Activated naive CD8-positive, alpha-beta T cell (primary cell): ENCODE measurements around the gene PTPRZ1.

Experiments
- H3K27ac Mint-ChIP-seq: one replicate; pipeline ENCODE4 v1.8.0; 2021; ENCODE audit warnings: mixed read lengths
- H3K27me3 Mint-ChIP-seq: one replicate; pipeline ENCODE4 v1.8.0; 2021; ENCODE audit warnings: mixed read lengths
- H3K36me3 Mint-ChIP-seq: one replicate; pipeline ENCODE4 v1.8.0; 2021; ENCODE audit warnings: mixed read lengths
- H3K4me1 Mint-ChIP-seq: one replicate; pipeline ENCODE4 v1.8.0; 2021; ENCODE audit warnings: low read depth, mixed read lengths
- H3K4me3 Mint-ChIP-seq: one replicate; pipeline ENCODE4 v1.8.0; 2021; ENCODE audit warnings: mild to moderate bottlenecking, mixed read lengths
- H3K9me3 Mint-ChIP-seq: one replicate; pipeline ENCODE4 v1.8.0; 2021; ENCODE audit warnings: low read depth, mixed read lengths

Gene PTPRZ1

GRCh38 chr7:121876656-121877500, 3.9 kb downstream of the PTPRZ1 start:
- H3K27ac Mint-ChIP-seq: no peak overlapping the region
- no peaks in the 10 kb centered on the region for H3K9me3 Mint-ChIP-seq
- H3K4me3 Mint-ChIP-seq: no peak overlapping the region
- no peaks in the 10 kb centered on the region for H3K36me3 Mint-ChIP-seq
- H3K4me1 Mint-ChIP-seq: peaks cover 4% of the 10 kb centered on the region
- peaks cover 15% of the 10 kb centered on the region for H3K27me3 Mint-ChIP-seq

GRCh38 chr7:121878918-121879464, 6.0 kb downstream of the PTPRZ1 start:
- Mint-ChIP-seq H3K27ac (no peak overlapping the region), H3K36me3 (no peaks in the 10 kb centered on the region), H3K9me3 (peaks cover 3% of the 10 kb centered on the region), H3K4me3 (no peak overlapping the region), H3K27me3 (peaks cover 10% of the 10 kb centered on the region), H3K4me1 (no peaks in the 10 kb centered on the region)

GRCh38 chr7:121879544-121879943, 6.6 kb downstream of the PTPRZ1 start:
- H3K27ac Mint-ChIP-seq: no peak overlapping the region
- peaks cover 3% of the 10 kb centered on the region for H3K9me3 Mint-ChIP-seq
- peaks cover 10% of the 10 kb centered on the region for H3K27me3 Mint-ChIP-seq
- no peaks in the 10 kb centered on the region for H3K36me3 Mint-ChIP-seq
- H3K4me1 Mint-ChIP-seq: no peaks in the 10 kb centered on the region
- no peak overlapping the region for H3K4me3 Mint-ChIP-seq

- Mint-ChIP-seq H3K36me3 (no peaks in the 10 kb centered on the region), H3K27me3 (peaks cover 4% of the 10 kb centered on the region), H3K4me1 (no peaks in the 10 kb centered on the region), H3K27ac (no peak overlapping the region), H3K9me3 (peaks cover 3% of the 10 kb centered on the region), H3K4me3 (no peak overlapping the region)
Measured at GRCh38 chr7:121882731-121883130, 9.8 kb downstream of the PTPRZ1 start.

- Mint-ChIP-seq H3K4me1 (no peaks in the 10 kb centered on the region), H3K36me3 (no peaks in the 10 kb centered on the region), H3K27me3 (peaks cover 4% of the 10 kb centered on the region), H3K9me3 (peaks cover 3% of the 10 kb centered on the region), H3K27ac (no peak overlapping the region), H3K4me3 (no peak overlapping the region)
Measured at GRCh38 chr7:121885166-121885920, 12.4 kb downstream of the PTPRZ1 start.

GRCh38 chr7:121887634-121888033, 14.7 kb downstream of the PTPRZ1 start:
- Mint-ChIP-seq H3K9me3 (peaks cover 3% of the 10 kb centered on the region), H3K4me3 (no peak overlapping the region), H3K4me1 (no peaks in the 10 kb centered on the region), H3K27ac (no peak overlapping the region), H3K36me3 (no peaks in the 10 kb centered on the region), H3K27me3 (no peaks in the 10 kb centered on the region)

GRCh38 chr7:121890833-121891232, 17.9 kb downstream of the PTPRZ1 start:
- no peaks in the 10 kb centered on the region for H3K36me3 Mint-ChIP-seq
- H3K4me3 Mint-ChIP-seq: no peak overlapping the region
- no peaks in the 10 kb centered on the region for H3K9me3 Mint-ChIP-seq
- no peaks in the 10 kb centered on the region for H3K27me3 Mint-ChIP-seq
- H3K27ac Mint-ChIP-seq: no peak overlapping the region
- no peaks in the 10 kb centered on the region for H3K4me1 Mint-ChIP-seq

DNA sequence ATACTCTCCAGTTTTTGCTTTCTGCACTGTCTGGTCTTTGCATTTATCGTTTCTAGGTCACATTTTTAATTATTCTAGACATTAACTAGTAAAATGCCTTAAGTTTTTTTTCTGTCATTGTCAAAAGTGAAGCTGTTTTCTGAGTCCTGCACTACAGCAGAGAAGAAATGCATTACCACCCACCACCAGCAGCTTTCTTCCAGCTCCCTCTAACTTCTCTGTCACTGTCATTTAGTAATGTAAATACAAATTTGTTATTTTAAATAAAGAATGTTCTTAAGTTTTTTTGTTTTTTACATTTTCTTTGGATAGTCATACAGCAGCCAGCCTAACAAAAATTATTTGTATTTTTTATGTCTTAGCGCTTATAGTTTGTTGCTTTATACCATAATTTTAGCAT, 18.8 kb downstream of the PTPRZ1 start:
- Mint-ChIP-seq H3K36me3 (no peaks in the 10 kb centered on the region), H3K9me3 (no peaks in the 10 kb centered on the region), H3K27me3 (no peaks in the 10 kb centered on the region), H3K4me1 (no peaks in the 10 kb centered on the region), H3K4me3 (no peak overlapping the region), H3K27ac (no peak overlapping the region)

- Mint-ChIP-seq H3K27ac (no peak overlapping the region), H3K27me3 (no peaks in the 10 kb centered on the region), H3K4me1 (no peaks in the 10 kb centered on the region)
Measured at GRCh38 chr7:121901026-121901425, 28.1 kb downstream of the PTPRZ1 start.

DNA sequence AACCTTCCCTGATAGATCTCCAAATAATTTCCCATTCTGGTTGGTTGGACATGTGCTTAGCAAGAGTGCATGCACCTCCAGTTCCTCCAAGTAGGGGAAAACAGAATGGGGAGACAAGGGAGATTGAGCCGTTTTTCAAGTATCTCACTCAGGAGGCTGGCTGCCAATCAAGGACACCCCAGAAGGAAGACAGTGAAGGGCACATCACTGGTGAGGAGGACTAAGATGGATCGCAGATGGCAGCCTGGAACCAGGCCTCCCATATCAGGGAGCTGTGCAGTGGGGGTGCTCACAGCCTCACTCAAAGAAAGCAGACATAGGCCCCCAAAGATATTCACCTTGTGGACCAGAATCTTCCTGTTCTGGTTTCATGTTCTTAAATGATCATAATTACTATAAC, 31.2 kb downstream of the PTPRZ1 start:
- no peaks in the 10 kb centered on the region for H3K36me3 Mint-ChIP-seq
- H3K9me3 Mint-ChIP-seq: peaks cover 3% of the 10 kb centered on the region
- no peaks in the 10 kb centered on the region for H3K4me1 Mint-ChIP-seq
- no peak overlapping the region for H3K4me3 Mint-ChIP-seq
- H3K27me3 Mint-ChIP-seq: no peaks in the 10 kb centered on the region
- H3K27ac Mint-ChIP-seq: no peak overlapping the region

More at GRCh38 chr7:121901026-121901425, 28.1 kb downstream of the PTPRZ1 start:
- Mint-ChIP-seq H3K9me3 (peaks cover under 1% of the 10 kb centered on the region), H3K4me3 (no peak overlapping the region), H3K36me3 (no peaks in the 10 kb centered on the region)

GRCh38 chr7:121908042-121908441, 35.1 kb downstream of the PTPRZ1 start:
- no peak overlapping the region for H3K4me3 Mint-ChIP-seq
- H3K9me3 Mint-ChIP-seq: peaks cover 6% of the 10 kb centered on the region
- H3K27ac Mint-ChIP-seq: no peak overlapping the region
- peaks cover 2% of the 10 kb centered on the region for H3K27me3 Mint-ChIP-seq
- H3K36me3 Mint-ChIP-seq: no peaks in the 10 kb centered on the region
- no peaks in the 10 kb centered on the region for H3K4me1 Mint-ChIP-seq

DNA sequence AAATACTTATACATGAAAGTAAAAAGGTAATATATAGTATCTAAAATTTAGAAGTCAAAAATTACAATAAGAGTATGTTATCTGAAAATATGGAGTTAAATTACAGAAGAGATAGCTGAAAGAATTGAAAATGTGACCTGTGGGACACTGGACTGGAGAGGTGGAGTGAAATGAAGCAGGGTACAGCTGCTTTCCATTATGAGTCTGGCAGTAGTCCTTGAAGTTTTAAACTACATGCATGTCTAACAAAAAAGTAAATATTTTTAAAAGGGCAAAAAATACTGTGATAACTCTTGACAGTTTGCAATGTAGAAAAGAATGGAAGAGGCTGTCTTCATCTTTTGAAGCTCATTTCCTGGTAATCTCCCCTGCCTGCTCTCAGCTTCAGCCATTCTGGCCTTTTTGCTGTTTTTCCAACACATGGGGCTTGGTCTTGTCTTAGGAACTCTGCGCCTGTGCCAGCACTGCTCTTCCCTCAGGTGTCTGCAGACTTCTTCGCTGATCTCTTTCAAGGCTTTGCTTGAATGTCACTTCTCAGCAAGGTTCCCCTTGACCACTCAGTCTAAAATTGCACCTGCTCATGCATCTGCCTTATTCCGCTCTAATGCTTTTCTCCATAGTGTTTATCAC, 36.9 kb downstream of the PTPRZ1 start:
- Mint-ChIP-seq H3K4me3 (no peak overlapping the region), H3K27ac (no peak overlapping the region), H3K4me1 (no peaks in the 10 kb centered on the region), H3K27me3 (peaks cover 2% of the 10 kb centered on the region), H3K36me3 (no peaks in the 10 kb centered on the region), H3K9me3 (peaks cover 6% of the 10 kb centered on the region)

DNA sequence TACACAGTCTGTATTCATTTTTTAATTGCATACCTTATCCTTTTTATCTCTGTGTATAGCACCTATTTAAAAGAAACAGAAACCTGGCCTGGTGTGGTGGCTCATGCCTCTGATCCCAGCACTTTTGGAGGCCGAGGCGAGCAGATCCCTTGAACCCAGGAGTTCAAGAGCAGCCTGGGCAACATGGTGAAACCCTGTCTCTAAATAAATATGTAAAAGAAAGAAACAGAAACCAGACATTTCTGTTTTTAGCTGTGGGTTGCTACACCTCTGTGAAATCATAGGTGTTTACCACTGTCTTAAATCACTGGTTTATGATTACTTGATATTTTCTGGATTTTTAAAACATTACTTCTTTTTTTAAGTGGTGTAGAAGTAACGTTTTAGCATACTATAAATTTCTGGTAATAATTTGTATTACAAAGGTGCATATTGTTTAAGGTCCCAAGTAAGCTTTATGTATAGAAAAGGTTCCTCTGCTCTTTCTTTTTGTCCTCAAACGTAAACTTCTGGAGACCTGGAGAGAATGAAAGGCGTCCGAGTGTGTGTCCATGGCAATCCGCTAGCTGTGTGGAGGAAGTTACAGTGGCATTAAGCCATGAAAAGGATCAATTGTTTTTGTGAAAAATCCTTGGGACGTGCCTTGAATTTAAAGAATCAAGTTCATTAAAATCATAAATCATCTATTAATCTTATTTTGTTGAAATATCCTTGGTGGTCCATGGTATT, 41.1 kb downstream of the PTPRZ1 start:
- Mint-ChIP-seq H3K9me3 (peaks cover 3% of the 10 kb centered on the region), H3K4me3 (no peak overlapping the region), H3K4me1 (no peaks in the 10 kb centered on the region), H3K27me3 (peaks cover 2% of the 10 kb centered on the region), H3K27ac (no peak overlapping the region), H3K36me3 (no peaks in the 10 kb centered on the region)

DNA sequence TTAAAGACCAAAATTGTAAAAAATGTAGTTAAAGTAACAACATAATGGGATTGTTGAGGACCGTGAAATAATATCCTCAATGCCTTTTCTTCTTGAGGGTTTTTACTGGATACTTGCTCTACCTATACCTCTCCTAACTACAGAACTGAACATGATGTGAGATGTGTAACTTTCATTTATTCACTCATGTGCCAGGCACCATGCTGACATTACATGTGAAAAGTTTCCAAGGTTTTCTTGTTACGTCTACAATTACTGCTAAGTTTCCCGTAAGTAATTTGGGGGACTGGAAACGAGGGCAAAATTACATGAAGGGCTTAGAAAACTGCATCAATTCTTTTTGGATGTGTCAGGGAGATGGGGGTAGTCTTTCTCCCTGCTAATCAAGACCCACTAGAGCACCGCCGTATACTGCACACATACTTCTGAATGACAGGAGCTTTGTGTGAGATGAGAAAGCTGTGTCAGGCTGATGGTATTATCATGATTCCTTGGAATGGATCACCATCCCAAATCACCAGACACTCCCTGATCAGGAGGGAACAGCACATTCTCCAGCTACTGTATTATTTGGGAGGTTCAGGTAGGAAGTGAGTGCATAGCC, 41.8 kb downstream of the PTPRZ1 start:
- Mint-ChIP-seq H3K4me1 (no peaks in the 10 kb centered on the region), H3K9me3 (peaks cover 3% of the 10 kb centered on the region), H3K36me3 (no peaks in the 10 kb centered on the region), H3K27ac (no peak overlapping the region), H3K4me3 (no peak overlapping the region), H3K27me3 (peaks cover 2% of the 10 kb centered on the region)
